Mesendoderm (in vitro differentiated cells): ENCODE measurements around the gene IFT81. TPM values are rescaled to one million over a fixed set of nuclear protein-coding genes. Genes with fewer than 3 reads are reported as not detected.
A peak's percentile ranks its signal among the peaks of the same experiment; 100 is the strongest.

Experiments
- DNase-seq: peaks from one replicate; pipeline ENCODE4 v3.0.0; 2013
- H2AK5ac ChIP-seq: 2 replicates; pipeline ENCODE4 v1.6.1; 2013; ENCODE audit warnings: low read length, inconsistent platforms
- H2BK120ac ChIP-seq: 2 replicates; pipeline ENCODE4 v1.6.1; 2013; ENCODE audit warnings: low read depth, mild to moderate bottlenecking, low read length, moderate library complexity, mixed read lengths
- H2BK15ac ChIP-seq: replicated peaks from 2 replicates; pipeline ENCODE4 v1.6.1; 2013; ENCODE audit warnings: low read depth, mild to moderate bottlenecking, moderate library complexity
- H2BK5ac ChIP-seq: 2 replicates; pipeline ENCODE4 v1.6.1; 2013; ENCODE audit warnings: low read length, inconsistent platforms
- H3K18ac ChIP-seq: 2 replicates; pipeline ENCODE4 v1.6.1; 2013; ENCODE audit warnings: mild to moderate bottlenecking, low read length, mixed read lengths
- H3K23ac ChIP-seq: one replicate; pipeline ENCODE4 v1.6.1; 2013; ENCODE audit warnings: low read length
- H3K27ac ChIP-seq: 2 replicates; pipeline ENCODE4 v1.5.1; 2013; ENCODE audit warnings: low read depth, mild to moderate bottlenecking, inconsistent platforms, low read length, moderate library complexity
- H3K27me3 ChIP-seq: 2 replicates; pipeline ENCODE4 v1.6.1; 2013; ENCODE audit warnings: low read length, control low read depth, mild to moderate bottlenecking, inconsistent platforms; ENCODE audit not compliant: insufficient read depth, poor library complexity
- H3K36me3 ChIP-seq: 2 replicates; pipeline ENCODE4 v1.6.1; 2013; ENCODE audit warnings: low read length, inconsistent platforms; ENCODE audit not compliant: control insufficient read depth, insufficient read depth
- H3K4ac ChIP-seq: one replicate; pipeline ENCODE4 v1.6.1; 2013; ENCODE audit warnings: low read depth, mild to moderate bottlenecking, low read length, moderate library complexity
- H3K4me1 ChIP-seq: 2 replicates; pipeline ENCODE4 v1.6.1; 2013; ENCODE audit warnings: low read depth, low read length, inconsistent platforms; ENCODE audit not compliant: control insufficient read depth
- H3K4me2 ChIP-seq: 2 replicates; pipeline ENCODE4 v1.6.1; 2013; ENCODE audit warnings: low read length
- H3K4me3 ChIP-seq: 2 replicates; pipeline ENCODE4 v1.5.1; 2013; ENCODE audit warnings: mild to moderate bottlenecking, low read length
- H3K56ac ChIP-seq: one replicate; pipeline ENCODE4 v1.6.1; 2013; ENCODE audit warnings: low read length
- H3K79me1 ChIP-seq: 2 replicates; pipeline ENCODE4 v1.6.1; 2013; ENCODE audit warnings: low read length, inconsistent platforms
- H3K79me2 ChIP-seq: 2 replicates; pipeline ENCODE4 v1.6.1; 2013; ENCODE audit warnings: mild to moderate bottlenecking, low read length; ENCODE audit not compliant: control insufficient read depth, insufficient read depth
- H3K9ac ChIP-seq: 2 replicates; pipeline ENCODE4 v1.6.1; 2013; ENCODE audit warnings: low read length, inconsistent platforms
- H4K5ac ChIP-seq: one replicate; pipeline ENCODE4 v1.6.1; 2013; ENCODE audit warnings: low read length
- H4K8ac ChIP-seq: one replicate; pipeline ENCODE4 v1.6.1; 2013; ENCODE audit warnings: low read depth, mild to moderate bottlenecking, control low read depth, low read length, moderate library complexity
- WGBS: extraction: QIAGEN DNeasy Blood & Tissue Kit; methylation state at CpG from one replicate; pipeline ENCODE4 v1.1.7; 2013; ENCODE audit warnings: low lambda C conversion rate, missing lambda C conversion rate; ENCODE audit not compliant: insufficient coverage; ENCODE audit errors: extremely low coverage; 5-methylcytosine and 5-hydroxymethylcytosine counted together
- polyA plus RNA-seq, 2 experiments: library from polyadenylated mRNA; stranded (reverse); fragments of 200-250 nt; gene quantifications; one replicate each; pipeline ENCODE4 v1.2.3, GENCODE V29; 2013

IFT81 gene, protein sequence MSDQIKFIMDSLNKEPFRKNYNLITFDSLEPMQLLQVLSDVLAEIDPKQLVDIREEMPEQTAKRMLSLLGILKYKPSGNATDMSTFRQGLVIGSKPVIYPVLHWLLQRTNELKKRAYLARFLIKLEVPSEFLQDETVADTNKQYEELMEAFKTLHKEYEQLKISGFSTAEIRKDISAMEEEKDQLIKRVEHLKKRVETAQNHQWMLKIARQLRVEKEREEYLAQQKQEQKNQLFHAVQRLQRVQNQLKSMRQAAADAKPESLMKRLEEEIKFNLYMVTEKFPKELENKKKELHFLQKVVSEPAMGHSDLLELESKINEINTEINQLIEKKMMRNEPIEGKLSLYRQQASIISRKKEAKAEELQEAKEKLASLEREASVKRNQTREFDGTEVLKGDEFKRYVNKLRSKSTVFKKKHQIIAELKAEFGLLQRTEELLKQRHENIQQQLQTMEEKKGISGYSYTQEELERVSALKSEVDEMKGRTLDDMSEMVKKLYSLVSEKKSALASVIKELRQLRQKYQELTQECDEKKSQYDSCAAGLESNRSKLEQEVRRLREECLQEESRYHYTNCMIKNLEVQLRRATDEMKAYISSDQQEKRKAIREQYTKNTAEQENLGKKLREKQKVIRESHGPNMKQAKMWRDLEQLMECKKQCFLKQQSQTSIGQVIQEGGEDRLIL
- polyA plus RNA-seq (2013, experiment 1 of 2), result 7.0 TPM
- 6.3 TPM for polyA plus RNA-seq (2013, experiment 2 of 2)

- Histone ChIP-seq H3K79me1 (no peaks in the 10 kb centered on the region), H2BK120ac (no peak within 1 kb of the TSS), H2BK15ac (no peak within 1 kb of the TSS), H3K27me3 (no peaks in the 10 kb centered on the region), H2BK5ac (no peak within 1 kb of the TSS), H3K79me2 (no peaks in the 10 kb centered on the region), H3K4me1 (no peaks in the 10 kb centered on the region), H2AK5ac (no peak within 1 kb of the TSS), H3K4me2 (peak within 1 kb of the TSS; percentile 99), H3K27ac (no peak within 1 kb of the TSS), H3K36me3 (no peaks in the 10 kb centered on the region), H4K5ac (no peak within 1 kb of the TSS), H3K23ac (no peak within 1 kb of the TSS), H4K8ac (no peak within 1 kb of the TSS), H3K9ac (peak within 1 kb of the TSS; percentile 94), H3K4ac (peak within 1 kb of the TSS; percentile 96), H3K4me3 (peak within 1 kb of the TSS; percentile 97), H3K56ac (peak within 1 kb of the TSS; percentile 94), H3K18ac (peak within 1 kb of the TSS; percentile 81)
- DNase-seq, result peak; percentile 96
- no CpG with 5 or more reads among the region's 61 CpGs for WGBS
These were observed at the start of gene IFT81 for GRCh38 chr12:110124269-110124995. TSS of gene IFT81 (plus strand) at chr12:110124357. CDS start at chr12:110127381, 3,024 bp downstream.

GRCh38 chr12:110075880-110076279 is 48.3 kb upstream of the IFT81 start:
- no peak overlapping the region for H2AK5ac ChIP-seq
- DNase-seq, result no peak
- H3K4ac ChIP-seq, result no peak overlapping the region
- no peak overlapping the region for H3K18ac ChIP-seq
- H3K4me2 ChIP-seq, result no peak overlapping the region
- H3K79me2 ChIP-seq, result no peaks in the 10 kb centered on the region
- no peak overlapping the region for H2BK15ac ChIP-seq
- H3K23ac ChIP-seq, result no peak overlapping the region
- no peak overlapping the region for H3K4me3 ChIP-seq
- H4K5ac ChIP-seq, result no peak overlapping the region
- H2BK5ac ChIP-seq, result no peak overlapping the region
- no peaks in the 10 kb centered on the region for H3K79me1 ChIP-seq
- no peak overlapping the region for H2BK120ac ChIP-seq
- H3K4me1 ChIP-seq, result no peaks in the 10 kb centered on the region
- no peak overlapping the region for H4K8ac ChIP-seq
- no peak overlapping the region for H3K56ac ChIP-seq
- no CpG with 5 or more reads among the region's 1 CpG for WGBS
- H3K27me3 ChIP-seq, result no peaks in the 10 kb centered on the region
- no peak overlapping the region for H3K27ac ChIP-seq
- no peak overlapping the region for H3K9ac ChIP-seq
- H3K36me3 ChIP-seq, result no peaks in the 10 kb centered on the region

DNA sequence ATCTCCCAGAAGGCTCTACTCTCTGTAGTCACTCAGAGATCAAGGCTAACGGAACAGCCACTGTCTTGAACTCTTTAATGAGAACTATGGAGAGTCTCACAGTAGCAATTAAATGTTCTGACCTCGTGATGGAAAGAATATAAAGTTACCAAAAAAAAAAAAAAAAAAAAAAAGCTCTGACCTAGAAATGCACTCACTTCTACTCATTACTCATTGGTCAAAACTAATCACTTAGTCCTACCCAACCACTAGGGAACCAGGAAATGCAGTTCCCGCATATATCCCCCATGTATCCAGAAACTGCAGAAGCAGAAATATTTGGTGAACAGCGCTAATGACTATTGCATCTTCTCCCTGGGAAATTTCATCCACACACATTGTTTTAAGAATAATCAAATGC is 46.4 kb upstream of the IFT81 start:
- Histone ChIP-seq H3K27me3 (no peaks in the 10 kb centered on the region), H2AK5ac (no peak overlapping the region), H3K18ac (no peak overlapping the region), H3K9ac (no peak overlapping the region), H3K4ac (no peak overlapping the region), H3K23ac (no peak overlapping the region), H4K8ac (no peak overlapping the region), H3K4me3 (no peak overlapping the region), H3K4me2 (no peak overlapping the region), H3K36me3 (no peaks in the 10 kb centered on the region), H3K27ac (no peak overlapping the region), H2BK15ac (no peak overlapping the region), H2BK120ac (no peak overlapping the region), H3K4me1 (no peaks in the 10 kb centered on the region), H3K79me1 (no peaks in the 10 kb centered on the region), H4K5ac (no peak overlapping the region), H2BK5ac (no peak overlapping the region), H3K56ac (no peak overlapping the region), H3K79me2 (no peaks in the 10 kb centered on the region)
- no peak for DNase-seq
- WGBS, result no CpG with 5 or more reads among the region's 4 CpGs

- H3K27me3 ChIP-seq, result no peaks in the 10 kb centered on the region
These were observed 44.4 kb upstream of the IFT81 start for GRCh38 chr12:110079477-110080400.

DNA sequence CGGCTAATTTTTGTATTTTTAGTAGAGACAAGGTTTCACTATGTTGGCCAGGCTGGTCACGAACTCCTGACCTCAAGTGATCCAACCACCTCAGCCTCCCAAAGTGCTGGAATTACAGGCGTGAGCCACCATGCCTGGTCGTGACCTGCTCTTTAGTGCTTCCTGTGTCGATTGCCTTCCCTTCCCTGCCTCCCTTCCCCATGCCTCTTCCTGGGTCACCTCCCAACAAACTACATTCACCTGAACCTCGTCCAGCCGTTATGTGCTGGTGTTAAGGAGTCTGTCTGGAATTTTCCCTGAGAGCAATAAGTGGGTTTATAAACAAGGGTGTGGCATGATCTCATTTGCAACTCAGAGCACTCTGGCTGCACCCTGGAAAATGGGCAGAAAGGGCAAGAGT is 43.7 kb upstream of the IFT81 start:
- Histone ChIP-seq H3K36me3 (no peaks in the 10 kb centered on the region), H3K4me2 (no peak overlapping the region), H2BK15ac (no peak overlapping the region), H3K27me3 (no peaks in the 10 kb centered on the region), H3K4me3 (no peak overlapping the region), H3K23ac (no peak overlapping the region), H2AK5ac (no peak overlapping the region), H2BK120ac (no peak overlapping the region), H3K27ac (no peak overlapping the region), H3K79me2 (no peaks in the 10 kb centered on the region), H4K8ac (no peak overlapping the region), H4K5ac (no peak overlapping the region), H3K9ac (no peak overlapping the region), H3K18ac (no peak overlapping the region), H3K56ac (no peak overlapping the region), H3K4me1 (no peaks in the 10 kb centered on the region), H3K4ac (no peak overlapping the region), H2BK5ac (no peak overlapping the region), H3K79me1 (no peaks in the 10 kb centered on the region)
- no CpG with 5 or more reads among the region's 7 CpGs for WGBS
- DNase-seq, result no peak

More at GRCh38 chr12:110079477-110080400, 44.4 kb upstream of the IFT81 start:
- Histone ChIP-seq H3K4me2 (no peak overlapping the region), H3K79me1 (no peaks in the 10 kb centered on the region), H3K23ac (no peak overlapping the region), H3K4me3 (no peak overlapping the region), H2BK15ac (no peak overlapping the region), H2BK5ac (no peak overlapping the region), H3K18ac (no peak overlapping the region), H3K4ac (no peak overlapping the region), H2AK5ac (no peak overlapping the region), H3K56ac (no peak overlapping the region), H3K4me1 (no peaks in the 10 kb centered on the region), H2BK120ac (no peak overlapping the region), H3K36me3 (no peaks in the 10 kb centered on the region), H3K9ac (no peak overlapping the region), H3K79me2 (no peaks in the 10 kb centered on the region), H4K8ac (no peak overlapping the region), H4K5ac (no peak overlapping the region), H3K27ac (no peak overlapping the region)
- no CpG with 5 or more reads among the region's 24 CpGs for WGBS
- DNase-seq, result no peak
